Tibial nerve (tissue), 3 donors: Measurements from ENCODE around the gene RNF123.

Experiments
- CTCF ChIP-seq, 5 experiments: fragments of 200-600 bp in 3 of 5; fragments of 450-650 bp in 2 of 5; sonication (generic) in 3 of 5; IDR thresholded peaks; one replicate each; pipeline ENCODE4 v1.5.1; 2016 to 2019; ENCODE audit warnings: antibody characterized with exemption in 5 of 5, mild to moderate bottlenecking in 3 of 5, moderate library complexity in 2 of 5
- POLR2A ChIP-seq, 2 donors: fragments of 450-650 bp; IDR thresholded peaks; one replicate each; pipeline ENCODE4 v1.6.1; 2017; ENCODE audit warnings: antibody characterized with exemption in 2 of 2, mild to moderate bottlenecking in 2 of 2, moderate library complexity in 2 of 2

- no peak for TF ChIP-seq CTCF (IDR thresholded peaks at IDR 0.05)
- TF ChIP-seq POLR2A (IDR thresholded peaks at IDR 0.05), result no peak
These were observed 40.9 kb upstream of the RNF123 start for GRCh38 chr3:49648354-49649019.
